Type B pancreatic cell (in vitro differentiated cells): ENCODE measurements around the gene CYP4A22. TPM values are rescaled to one million over a fixed set of nuclear protein-coding genes. Genes with fewer than 3 reads are reported as not detected.
"Not testable (repeated sequence)": the region's sequence is repeated elsewhere in the genome, so short reads cannot be mapped to it uniquely, and the experiment has no call there.

Experiments used
- DNase-seq: peaks from one replicate; pipeline ENCODE4 v3.0.0; 2021; ENCODE audit warnings: mixed read lengths; ENCODE audit not compliant: unreplicated experiment; ENCODE audit errors: extremely low spot score
- H3K27ac Mint-ChIP-seq: 2 replicates; pipeline ENCODE4 v1.8.0; 2021; ENCODE audit warnings: mild to moderate bottlenecking, mixed read lengths
- H3K27me3 Mint-ChIP-seq: 2 replicates; pipeline ENCODE4 v1.8.0; 2021; ENCODE audit warnings: mixed read lengths
- H3K36me3 Mint-ChIP-seq: 2 replicates; pipeline ENCODE4 v1.8.0; 2021; ENCODE audit warnings: mixed read lengths
- H3K4me1 Mint-ChIP-seq: one replicate; pipeline ENCODE4 v1.8.0; 2021; ENCODE audit warnings: mixed read lengths; ENCODE audit not compliant: unreplicated experiment
- H3K4me3 Mint-ChIP-seq: 2 replicates; pipeline ENCODE4 v1.8.0; 2021; ENCODE audit warnings: mild to moderate bottlenecking, mixed read lengths
- H3K9me3 Mint-ChIP-seq: 2 replicates; pipeline ENCODE4 v1.8.0; 2021; ENCODE audit warnings: mixed read lengths
- CTCF ChIP-seq: fragments of 200-600 bp; sonication (generic); conservative IDR thresholded peaks from 2 replicates; pipeline ENCODE4 v1.5.0; 2021; ENCODE audit warnings: antibody characterized with exemption, mild to moderate bottlenecking
- long read RNA-seq: library from polyadenylated mRNA; unstranded; transcript quantifications from one replicate; pipeline ENCODE4 v2.0.0, GENCODE V29; 2020
- total RNA-seq: library from RNA; stranded (reverse); gene quantifications from 2 replicates; pipeline ENCODE4 v1.2.1, GENCODE V29; 2021; ENCODE audit warnings: low replicate concordance

CYP4A22 gene, protein sequence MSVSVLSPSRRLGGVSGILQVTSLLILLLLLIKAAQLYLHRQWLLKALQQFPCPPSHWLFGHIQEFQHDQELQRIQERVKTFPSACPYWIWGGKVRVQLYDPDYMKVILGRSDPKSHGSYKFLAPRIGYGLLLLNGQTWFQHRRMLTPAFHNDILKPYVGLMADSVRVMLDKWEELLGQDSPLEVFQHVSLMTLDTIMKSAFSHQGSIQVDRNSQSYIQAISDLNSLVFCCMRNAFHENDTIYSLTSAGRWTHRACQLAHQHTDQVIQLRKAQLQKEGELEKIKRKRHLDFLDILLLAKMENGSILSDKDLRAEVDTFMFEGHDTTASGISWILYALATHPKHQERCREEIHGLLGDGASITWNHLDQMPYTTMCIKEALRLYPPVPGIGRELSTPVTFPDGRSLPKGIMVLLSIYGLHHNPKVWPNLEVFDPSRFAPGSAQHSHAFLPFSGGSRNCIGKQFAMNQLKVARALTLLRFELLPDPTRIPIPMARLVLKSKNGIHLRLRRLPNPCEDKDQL
- not detected in 2 replicates for total RNA-seq
- long read RNA-seq, result 0 reads

DNA sequence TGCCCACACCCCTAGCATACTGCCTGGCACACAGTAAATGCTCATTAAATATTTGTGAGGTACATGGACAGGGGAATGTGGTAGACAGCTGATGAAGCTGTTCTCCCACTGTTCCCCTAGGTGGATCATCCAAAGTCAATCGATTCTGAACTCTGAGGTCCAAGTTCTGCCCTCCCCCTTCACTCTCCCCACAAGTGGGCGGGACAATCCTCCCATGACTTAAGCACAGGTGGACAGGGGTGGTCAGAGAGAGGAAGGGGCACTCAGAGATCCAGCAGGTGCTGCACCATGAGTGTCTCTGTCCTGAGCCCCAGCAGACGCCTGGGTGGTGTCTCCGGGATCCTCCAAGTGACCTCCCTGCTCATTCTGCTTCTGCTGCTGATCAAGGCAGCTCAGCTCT is at the start of gene CYP4A22:
Gene CYP4A22, plus strand, starts transcription at position 244 of the 400 bp plus-strand sequence. Its CDS starts 45 bp downstream, at position 289.
- TF ChIP-seq CTCF, result no peak
- H3K9me3 Mint-ChIP-seq, result no peaks in the 10 kb centered on the region
- H3K27ac Mint-ChIP-seq, result no peak within 1 kb of the TSS
- H3K4me3 Mint-ChIP-seq, result no peak within 1 kb of the TSS
- H3K27me3 Mint-ChIP-seq, result peaks cover 27% of the 10 kb centered on the region
- DNase-seq, result no peak
- no peaks in the 10 kb centered on the region for H3K4me1 Mint-ChIP-seq
- H3K36me3 Mint-ChIP-seq, result no peaks in the 10 kb centered on the region

- DNase-seq, H3K4me1 Mint-ChIP-seq: not testable (repeated sequence)
- TF ChIP-seq CTCF, result peak; percentile 77
These were observed 47.9 kb upstream of the CYP4A22 start for GRCh38 chr1:47089356-47089755.

DNA sequence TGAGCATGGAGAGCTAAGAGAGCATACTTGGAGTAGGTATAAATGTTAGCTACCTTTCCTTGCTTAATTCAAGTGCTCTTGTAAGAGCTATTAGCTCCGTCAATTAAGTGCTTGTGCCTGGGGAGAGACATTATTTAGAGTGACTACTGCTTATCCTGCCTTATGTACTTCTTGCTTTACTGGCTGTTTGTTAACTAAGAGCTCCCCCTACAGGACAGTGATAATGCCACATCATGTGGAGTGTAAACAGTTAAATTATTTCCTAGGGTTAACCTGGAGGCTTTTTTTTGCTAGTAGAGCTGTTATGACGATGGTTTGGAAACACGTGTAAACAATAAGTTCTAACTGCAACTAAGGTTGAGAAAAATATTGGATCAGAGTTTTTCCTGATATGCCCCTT is 45.8 kb upstream of the CYP4A22 start:
- not testable (repeated sequence) for H3K4me1 Mint-ChIP-seq, H3K4me3 Mint-ChIP-seq
- peak; percentile 64 for TF ChIP-seq CTCF

More at GRCh38 chr1:47089356-47089755, 47.9 kb upstream of the CYP4A22 start:
- not testable (repeated sequence) for H3K36me3 Mint-ChIP-seq, H3K4me3 Mint-ChIP-seq, H3K27me3 Mint-ChIP-seq, H3K9me3 Mint-ChIP-seq, H3K27ac Mint-ChIP-seq

DNA sequence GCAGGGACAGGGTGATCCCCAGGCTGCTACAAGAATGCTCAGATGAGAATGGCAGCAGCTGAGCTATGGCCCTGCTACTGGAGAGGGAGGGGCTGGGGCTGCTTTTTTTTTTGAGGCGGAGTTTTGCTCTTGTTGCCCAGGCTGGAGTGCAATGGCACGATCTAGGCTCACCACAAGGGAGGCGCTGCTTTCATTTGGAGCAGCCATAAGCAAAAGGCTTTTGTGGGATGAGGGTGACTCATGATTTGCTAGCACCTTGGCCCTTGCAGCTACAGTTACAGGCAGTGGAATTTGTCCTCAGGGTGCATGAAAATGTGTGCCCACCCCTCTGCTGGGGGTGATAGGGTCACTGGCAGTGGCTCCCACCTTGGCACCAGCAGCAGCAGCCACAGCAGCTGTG is 32.4 kb upstream of the CYP4A22 start:
- H3K4me3 Mint-ChIP-seq, result no peak overlapping the region
- no peak for DNase-seq
- H3K36me3 Mint-ChIP-seq, result no peaks in the 10 kb centered on the region
- H3K27me3 Mint-ChIP-seq, result peaks cover 5% of the 10 kb centered on the region
- no peak for TF ChIP-seq CTCF
- no peak overlapping the region for H3K27ac Mint-ChIP-seq
- H3K9me3 Mint-ChIP-seq, result no peaks in the 10 kb centered on the region
- no peaks in the 10 kb centered on the region for H3K4me1 Mint-ChIP-seq

More for the DNA sequence above, 45.8 kb upstream of the CYP4A22 start:
- not testable (repeated sequence) for DNase-seq, H3K27me3 Mint-ChIP-seq, H3K27ac Mint-ChIP-seq, H3K36me3 Mint-ChIP-seq, H3K9me3 Mint-ChIP-seq

- H3K4me1 Mint-ChIP-seq, result no peaks in the 10 kb centered on the region
- H3K27me3 Mint-ChIP-seq, result peaks cover 5% of the 10 kb centered on the region
- no peaks in the 10 kb centered on the region for H3K36me3 Mint-ChIP-seq
- no peak for DNase-seq
- H3K27ac Mint-ChIP-seq, result no peak overlapping the region
- TF ChIP-seq CTCF, result no peak
- no peaks in the 10 kb centered on the region for H3K9me3 Mint-ChIP-seq
- no peak overlapping the region for H3K4me3 Mint-ChIP-seq
These were observed 30.4 kb upstream of the CYP4A22 start for GRCh38 chr1:47106792-47107191.

GRCh38 chr1:47107851-47108574 is 29.2 kb upstream of the CYP4A22 start:
- not testable (repeated sequence) for H3K9me3 Mint-ChIP-seq, H3K36me3 Mint-ChIP-seq, H3K4me3 Mint-ChIP-seq, H3K4me1 Mint-ChIP-seq, H3K27me3 Mint-ChIP-seq, H3K27ac Mint-ChIP-seq, DNase-seq

- not testable (repeated sequence) for DNase-seq, H3K27me3 Mint-ChIP-seq, H3K4me3 Mint-ChIP-seq, H3K36me3 Mint-ChIP-seq, H3K27ac Mint-ChIP-seq, H3K9me3 Mint-ChIP-seq, H3K4me1 Mint-ChIP-seq
These were observed 27.8 kb upstream of the CYP4A22 start for GRCh38 chr1:47109482-47109881.
